HG03108 (cell line): ENCODE results near the gene CAMK2A.

Experiments
- ATAC-seq: cut with Tn5 transposase; IDR thresholded peaks from one replicate; pipeline ENCODE4 v1.9.1; 2021; ENCODE audit warnings: moderate library complexity; ENCODE audit not compliant: unreplicated experiment

The CAMK2A gene

GRCh38 chr5:150173161-150173560 lies 116.4 kb downstream of the CAMK2A start:
- no peak for ATAC-seq

- no peak for ATAC-seq
These were observed 117.0 kb downstream of the CAMK2A start for GRCh38 chr5:150172556-150172955.

GRCh38 chr5:150172145-150172544 lies 117.4 kb downstream of the CAMK2A start:
- no peak for ATAC-seq
